ENCODE results near the gene RPN1.
A peak's percentile ranks its signal among the peaks of the same experiment; 100 is the strongest.
"Not testable (repeated sequence)": the region's sequence is repeated elsewhere in the genome, so short reads cannot be mapped to it uniquely, and the experiment has no call there.

Gene RPN1

GRCh38 chr3:128655531-128655930 lies 4.9 kb upstream of the RPN1 start:
- no peaks in the 10 kb centered on the region for H3K27me3 ChIP-seq
- peaks cover 47 to 56% of the 10 kb centered on the region in 2 experiments for H3K4me1 ChIP-seq (ENCODE audit: control insufficient read depth in 1 of 2, insufficient read depth in 1 of 2, low read depth in 1 of 2, low read length in 1 of 2)
- H3K36me3 ChIP-seq: no peaks in the 10 kb centered on the region
- H3K4me3 ChIP-seq (ENCODE audit: low read depth in 1 of 2, low read length in 1 of 2): peak overlapping the region in 1 of 2 experiments; percentile 44
- H3K27ac ChIP-seq: peak overlapping the region; percentile 84
- no peaks in the 10 kb centered on the region for H3K9me3 ChIP-seq
- no peak for TF ChIP-seq CTCF (IDR thresholded peaks at IDR 0.05)

GRCh38 chr3:128653993-128654805 lies 3.6 kb upstream of the RPN1 start:
- not testable (repeated sequence) for H3K27me3 ChIP-seq, H3K36me3 ChIP-seq, H3K9me3 ChIP-seq
- H3K4me1 ChIP-seq (ENCODE audit: control insufficient read depth in 1 of 2, insufficient read depth in 1 of 2, low read depth in 1 of 2, low read length in 1 of 2): peaks cover 56 to 65% of the 10 kb centered on the region in 2 experiments
- H3K4me3 ChIP-seq (ENCODE audit: low read depth in 1 of 2, low read length in 1 of 2): peak overlapping the region; percentile 24 to 43
- H3K27ac ChIP-seq: peak overlapping the region; percentile 84

GRCh38 chr3:128653383-128653992 lies 2.9 kb upstream of the RPN1 start:
- H3K9me3 ChIP-seq, H3K27me3 ChIP-seq, H3K36me3 ChIP-seq, H3K27ac ChIP-seq: not testable (repeated sequence)
- peak overlapping the region in 1 of 2 experiments; percentile 18 for H3K4me3 ChIP-seq (ENCODE audit: low read depth in 1 of 2, low read length in 1 of 2)
- H3K4me1 ChIP-seq (ENCODE audit: control insufficient read depth in 1 of 2, insufficient read depth in 1 of 2, low read depth in 1 of 2, low read length in 1 of 2): peaks cover 63 to 72% of the 10 kb centered on the region in 2 experiments

- Histone ChIP-seq H3K27me3 (no peaks in the 10 kb centered on the region), H3K27ac (peak overlapping the region; percentile 87), H3K9me3 (no peaks in the 10 kb centered on the region), H3K4me3 (ENCODE audit: low read depth in 1 of 2, low read length in 1 of 2) (peak overlapping the region; percentile 87 to 98), H3K36me3 (peaks cover 11% of the 10 kb centered on the region), H3K4me1 (ENCODE audit: control insufficient read depth in 1 of 2, insufficient read depth in 1 of 2, low read depth in 1 of 2, low read length in 1 of 2) (peaks cover 34 to 40% of the 10 kb centered on the region in 2 experiments)
- no peak for TF ChIP-seq CTCF (IDR thresholded peaks at IDR 0.05)
Observed at GRCh38 chr3:128648940-128649663, 1.5 kb downstream of the RPN1 start.

- TF ChIP-seq CTCF (IDR thresholded peaks at IDR 0.05): no peak
- peaks cover 31 to 33% of the 10 kb centered on the region in 2 experiments for H3K4me1 ChIP-seq (ENCODE audit: control insufficient read depth in 1 of 2, insufficient read depth in 1 of 2, low read depth in 1 of 2, low read length in 1 of 2)
- no peaks in the 10 kb centered on the region for H3K27me3 ChIP-seq
- H3K9me3 ChIP-seq: no peaks in the 10 kb centered on the region
- no peak overlapping the region for H3K4me3 ChIP-seq (ENCODE audit: low read depth in 1 of 2, low read length in 1 of 2)
- H3K27ac ChIP-seq: no peak overlapping the region
- peaks cover 18% of the 10 kb centered on the region for H3K36me3 ChIP-seq
Observed at GRCh38 chr3:128648402-128648801, 2.2 kb downstream of the RPN1 start.

- Histone ChIP-seq H3K4me3 (ENCODE audit: low read depth in 1 of 2, low read length in 1 of 2) (no peak overlapping the region), H3K4me1 (ENCODE audit: control insufficient read depth in 1 of 2, insufficient read depth in 1 of 2, low read depth in 1 of 2, low read length in 1 of 2) (peaks cover 29 to 30% of the 10 kb centered on the region in 2 experiments), H3K27ac (peak overlapping the region; percentile 8), H3K9me3 (no peaks in the 10 kb centered on the region), H3K36me3 (peaks cover 21% of the 10 kb centered on the region), H3K27me3 (no peaks in the 10 kb centered on the region)
- no peak for TF ChIP-seq CTCF (IDR thresholded peaks at IDR 0.05)
Observed at GRCh38 chr3:128647307-128647706, 3.3 kb downstream of the RPN1 start.

All from neutrophil (primary cell).